LNCAP (cell line): ENCODE results near the gene NDUFS6.

ENCODE experiments used
- TF ChIP-seq, protein P1 (sequence below): fragments of 450-650 bp; IDR thresholded peaks from 2 replicates; pipeline ENCODE4 v1.5.1; 2017; ENCODE audit warnings: mild to moderate bottlenecking

NDUFS6 gene

DNA sequence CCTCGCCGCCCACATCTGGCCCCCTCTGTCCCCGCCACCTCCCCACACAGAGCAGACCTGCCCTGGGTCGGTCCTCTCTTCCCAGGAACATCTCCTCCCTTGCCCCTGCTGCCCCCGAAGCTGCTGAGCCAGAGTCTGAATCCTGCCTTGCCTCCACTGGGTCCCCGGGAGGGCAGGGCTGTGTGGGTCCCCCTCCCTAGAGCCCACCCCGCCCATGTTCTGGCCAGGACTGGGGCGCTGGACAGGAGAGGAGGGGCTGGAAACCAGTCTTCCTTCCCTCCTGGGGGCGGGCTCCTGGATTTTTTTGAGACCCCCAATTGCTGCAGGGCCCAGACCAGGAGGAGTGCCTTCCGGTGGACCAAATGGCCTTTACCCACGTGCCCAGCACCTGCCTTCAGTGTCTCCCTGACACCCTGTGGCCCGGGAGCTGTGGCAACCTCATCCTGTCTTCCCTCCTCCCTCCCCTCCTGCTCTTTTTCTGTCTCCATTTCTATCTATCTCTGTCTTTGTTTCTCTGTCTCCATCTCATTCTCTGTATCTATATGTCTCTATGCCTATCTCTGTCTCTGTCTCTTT lies 13.6 kb upstream of the NDUFS6 start:
- TF ChIP-seq, protein P1, sequence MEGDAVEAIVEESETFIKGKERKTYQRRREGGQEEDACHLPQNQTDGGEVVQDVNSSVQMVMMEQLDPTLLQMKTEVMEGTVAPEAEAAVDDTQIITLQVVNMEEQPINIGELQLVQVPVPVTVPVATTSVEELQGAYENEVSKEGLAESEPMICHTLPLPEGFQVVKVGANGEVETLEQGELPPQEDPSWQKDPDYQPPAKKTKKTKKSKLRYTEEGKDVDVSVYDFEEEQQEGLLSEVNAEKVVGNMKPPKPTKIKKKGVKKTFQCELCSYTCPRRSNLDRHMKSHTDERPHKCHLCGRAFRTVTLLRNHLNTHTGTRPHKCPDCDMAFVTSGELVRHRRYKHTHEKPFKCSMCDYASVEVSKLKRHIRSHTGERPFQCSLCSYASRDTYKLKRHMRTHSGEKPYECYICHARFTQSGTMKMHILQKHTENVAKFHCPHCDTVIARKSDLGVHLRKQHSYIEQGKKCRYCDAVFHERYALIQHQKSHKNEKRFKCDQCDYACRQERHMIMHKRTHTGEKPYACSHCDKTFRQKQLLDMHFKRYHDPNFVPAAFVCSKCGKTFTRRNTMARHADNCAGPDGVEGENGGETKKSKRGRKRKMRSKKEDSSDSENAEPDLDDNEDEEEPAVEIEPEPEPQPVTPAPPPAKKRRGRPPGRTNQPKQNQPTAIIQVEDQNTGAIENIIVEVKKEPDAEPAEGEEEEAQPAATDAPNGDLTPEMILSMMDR: no peak

DNA sequence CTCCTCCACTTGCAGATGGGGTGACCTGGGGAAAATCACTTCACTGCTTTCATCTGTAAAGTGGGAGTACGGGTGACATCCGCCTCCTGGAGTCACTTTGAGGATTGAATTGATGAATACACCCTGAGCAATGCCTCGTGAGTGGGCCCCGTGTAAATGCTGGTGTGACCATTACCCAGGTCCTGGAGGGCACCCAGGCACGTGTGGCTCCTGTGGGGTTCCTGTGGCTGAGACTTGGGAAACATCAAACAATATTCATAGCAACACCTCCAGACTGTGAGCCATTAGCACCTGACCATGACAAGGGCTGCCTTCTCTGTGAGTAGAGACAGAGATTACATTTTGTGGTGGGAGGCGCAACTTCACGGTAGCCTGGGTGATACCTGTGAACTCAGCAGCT lies 13.0 kb upstream of the NDUFS6 start:
- TF ChIP-seq, protein P1: no peak

DNA sequence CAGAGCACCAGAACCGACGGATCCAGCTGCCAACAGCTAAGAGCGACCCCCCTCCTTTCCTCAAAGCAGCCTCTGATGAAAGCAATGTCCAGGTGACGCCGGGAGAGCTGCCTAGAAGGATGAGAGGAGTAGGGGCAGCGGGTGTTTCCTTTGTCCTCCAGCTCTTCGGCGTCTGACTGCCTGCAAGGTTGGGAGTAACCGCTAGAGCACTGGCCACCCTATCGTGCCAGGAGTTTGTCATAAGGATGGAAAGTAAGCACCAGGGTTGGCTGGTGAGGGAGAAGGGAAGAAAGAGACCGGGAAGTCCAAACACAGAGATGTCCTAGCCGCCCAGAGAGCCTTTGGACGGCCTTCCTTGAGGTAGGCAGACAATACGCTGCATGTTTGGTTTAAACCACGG lies 12.4 kb upstream of the NDUFS6 start:
- TF ChIP-seq, protein P1: no peak

DNA sequence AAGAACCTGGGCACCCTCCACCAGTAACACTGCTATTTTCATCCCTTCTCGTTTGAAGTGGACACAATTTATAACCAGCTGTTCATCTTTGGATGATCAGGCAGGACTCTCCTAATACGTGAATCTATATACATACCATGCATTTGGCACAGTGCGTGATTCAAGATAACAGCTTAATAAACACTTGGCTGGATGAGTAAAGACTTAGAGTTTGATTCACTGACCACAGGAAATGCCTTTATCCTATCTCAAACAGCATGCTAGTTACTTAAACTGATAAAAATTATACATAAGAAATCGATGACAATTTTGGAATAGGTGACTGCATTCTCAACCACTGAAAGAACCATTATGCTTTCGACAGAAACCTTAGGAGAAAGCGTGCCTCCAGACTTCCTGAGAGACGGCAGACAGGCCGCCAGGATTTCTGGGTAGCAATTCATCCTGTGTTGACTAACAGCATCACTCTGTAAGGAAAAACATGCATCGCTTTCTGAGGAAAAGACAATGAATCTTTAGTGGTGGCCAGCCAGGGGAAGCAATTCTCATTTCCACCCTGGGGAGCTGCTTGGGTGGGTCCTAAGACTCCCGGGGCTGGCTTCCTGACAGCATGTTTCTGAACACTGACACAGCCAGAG lies 11.3 kb upstream of the NDUFS6 start:
- TF ChIP-seq, protein P1: no peak

DNA sequence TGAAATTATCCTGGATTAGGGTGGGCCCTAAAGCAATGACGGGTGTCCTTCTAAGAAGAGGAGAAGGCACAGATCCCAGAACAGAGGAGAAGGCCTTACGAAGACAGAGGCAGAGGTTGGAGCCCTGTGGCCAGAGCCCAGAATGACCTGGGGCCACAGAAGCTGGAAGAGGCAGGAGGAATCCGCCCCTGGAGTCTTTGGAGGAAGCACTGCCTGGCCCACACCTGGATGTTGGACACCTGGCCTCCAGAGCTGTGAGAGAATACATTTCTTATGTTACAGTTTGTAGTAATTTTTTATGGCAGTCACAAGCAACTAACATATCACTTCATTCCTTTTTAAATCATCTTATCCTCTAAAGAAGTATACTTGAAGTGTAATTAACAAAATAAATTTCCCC lies 10.0 kb upstream of the NDUFS6 start:
- TF ChIP-seq, protein P1: no peak

DNA sequence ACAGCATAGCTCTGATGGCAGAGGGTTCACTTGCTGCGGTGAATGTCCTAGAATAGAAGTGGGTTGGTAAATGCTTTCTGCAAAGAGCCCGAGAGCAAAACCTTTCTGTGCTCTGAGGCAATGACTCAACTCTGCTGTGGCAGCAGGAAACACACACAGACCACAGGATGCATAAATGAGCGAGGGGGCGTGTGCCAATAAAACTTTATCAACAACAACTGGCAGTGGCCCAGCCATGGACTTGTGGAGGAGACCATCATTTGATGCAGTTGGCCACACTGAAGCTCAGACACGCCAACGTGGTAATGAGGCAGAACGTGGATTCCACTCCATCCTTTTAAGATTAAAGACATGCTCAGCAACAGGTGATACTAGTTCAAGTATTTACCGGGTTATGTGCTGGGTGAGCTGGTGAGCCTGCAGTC lies 8.4 kb upstream of the NDUFS6 start:
- TF ChIP-seq, protein P1: no peak

DNA sequence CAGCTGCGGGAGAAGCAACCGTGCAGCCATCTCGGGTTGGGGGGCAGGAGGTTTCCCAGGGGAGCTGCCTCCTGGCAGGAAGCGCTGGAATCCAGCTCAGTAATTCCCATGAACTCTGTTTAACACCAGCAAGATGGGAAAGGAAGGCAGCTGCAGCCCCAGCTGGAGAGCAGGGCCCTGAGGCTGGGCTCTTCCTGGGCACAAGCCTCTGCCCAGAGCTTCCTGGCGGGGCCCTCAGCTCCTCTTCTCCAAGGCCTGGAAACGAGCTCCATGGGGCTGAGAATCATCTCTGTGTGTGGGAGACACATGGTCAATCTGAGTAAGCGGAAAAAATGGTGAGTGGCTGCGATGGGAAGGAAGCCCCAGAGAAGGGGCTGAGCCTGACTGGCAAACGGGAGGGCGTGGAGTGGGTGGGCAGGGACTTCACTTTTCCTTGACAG lies 7.9 kb upstream of the NDUFS6 start:
- TF ChIP-seq, protein P1: no peak
